Cortex of kidney (tissue), 1 donor: ENCODE results near the gene C2CD4C.
"Not testable (repeated sequence)": the region's sequence is repeated elsewhere in the genome, so short reads cannot be mapped to it uniquely, and the experiment has no call there.

ENCODE experiments used
- DNase-seq: peaks from one replicate; lab custom pipeline; 2025; lab: John Stamatoyannopoulos, UW

The C2CD4C gene

GRCh38 chr19:408902-409515 is at the start of gene C2CD4C:
Gene C2CD4C, minus strand, starts transcription at chr19:409147. Its CDS starts 786 bp downstream, at chr19:408361.
- no peak for DNase-seq

- no peak for DNase-seq
Observed at GRCh38 chr19:458091-459042, 49.4 kb upstream of the C2CD4C start.

GRCh38 chr19:457636-458035 is 48.7 kb upstream of the C2CD4C start:
- DNase-seq, result no peak

GRCh38 chr19:456547-457110 is 47.7 kb upstream of the C2CD4C start:
- DNase-seq, result no peak

- no peak for DNase-seq
Observed at GRCh38 chr19:455851-456546, 47.1 kb upstream of the C2CD4C start.

GRCh38 chr19:455031-455705 is 46.2 kb upstream of the C2CD4C start:
- DNase-seq, result no peak

GRCh38 chr19:453606-454005 is 44.7 kb upstream of the C2CD4C start:
- no peak for DNase-seq

- no peak for DNase-seq
Observed at GRCh38 chr19:452829-453228, 43.9 kb upstream of the C2CD4C start.

GRCh38 chr19:450912-451481 is 42.0 kb upstream of the C2CD4C start:
- not testable (repeated sequence) for DNase-seq

- no peak for DNase-seq
Observed at GRCh38 chr19:449916-450315, 41.0 kb upstream of the C2CD4C start.

GRCh38 chr19:447816-448560 is 39.0 kb upstream of the C2CD4C start:
- DNase-seq, result no peak

- no peak for DNase-seq
Observed at GRCh38 chr19:447064-447426, 38.1 kb upstream of the C2CD4C start.

- no peak for DNase-seq
Observed at GRCh38 chr19:444677-445210, 35.8 kb upstream of the C2CD4C start.

- DNase-seq, result no peak
Observed at GRCh38 chr19:443005-443404, 34.1 kb upstream of the C2CD4C start.

GRCh38 chr19:442085-442484 is 33.1 kb upstream of the C2CD4C start:
- no peak for DNase-seq

GRCh38 chr19:441213-441836 is 32.4 kb upstream of the C2CD4C start:
- no peak for DNase-seq

GRCh38 chr19:440391-441212 is 31.7 kb upstream of the C2CD4C start:
- no peak for DNase-seq

- no peak for DNase-seq
Observed at GRCh38 chr19:439167-439900, 30.4 kb upstream of the C2CD4C start.
